Raji (cell line): ENCODE results near the gene C1QTNF2.

Experiments used
- POLR2A ChIP-seq: IDR thresholded peaks from 2 replicates; pipeline ENCODE4 v1.6.1; 2011; ENCODE audit warnings: low read depth, low read length, control low read depth; ENCODE audit not compliant: insufficient read depth

The C1QTNF2 gene

DNA sequence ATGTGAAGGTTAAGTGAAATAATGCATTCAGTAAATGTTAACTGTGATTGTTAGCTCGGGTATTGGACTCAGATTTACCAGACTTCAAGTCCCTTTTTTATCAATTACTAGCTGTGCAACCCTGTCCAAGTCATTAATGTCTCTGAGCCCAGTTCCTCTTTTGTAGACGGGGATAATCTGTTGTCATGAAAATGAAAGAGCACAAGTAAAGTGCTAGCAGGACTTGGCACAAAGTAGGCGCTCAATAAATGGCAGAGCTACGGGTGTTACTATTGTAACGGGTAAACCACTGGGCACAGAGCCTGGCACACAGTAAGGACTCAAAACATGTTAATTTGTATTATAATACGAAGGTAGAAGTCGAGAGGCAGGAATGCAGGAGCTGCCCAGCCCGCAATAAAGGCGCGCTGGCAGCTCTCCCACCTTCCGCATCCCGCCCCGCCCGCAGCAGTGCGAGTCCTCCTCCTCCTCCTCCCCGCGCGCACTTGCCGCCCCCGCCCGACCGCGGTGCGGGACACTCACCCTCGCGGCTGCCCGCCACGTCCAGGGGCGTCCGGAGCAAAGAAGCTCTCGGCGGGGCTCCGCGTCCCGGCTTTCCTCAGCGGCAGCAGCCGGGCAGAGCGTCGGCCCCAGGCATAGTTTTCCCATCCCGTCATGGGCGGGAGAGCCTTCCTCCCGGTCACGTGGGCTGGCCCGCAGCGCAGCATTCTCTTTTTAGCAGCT, at the start of gene C1QTNF2:
TSS of gene C1QTNF2 (minus strand) at position 637 of the 723 bp plus-strand sequence. CDS start 15,615 bp downstream, outside the sequence.
- TF ChIP-seq POLR2A: no peak

DNA sequence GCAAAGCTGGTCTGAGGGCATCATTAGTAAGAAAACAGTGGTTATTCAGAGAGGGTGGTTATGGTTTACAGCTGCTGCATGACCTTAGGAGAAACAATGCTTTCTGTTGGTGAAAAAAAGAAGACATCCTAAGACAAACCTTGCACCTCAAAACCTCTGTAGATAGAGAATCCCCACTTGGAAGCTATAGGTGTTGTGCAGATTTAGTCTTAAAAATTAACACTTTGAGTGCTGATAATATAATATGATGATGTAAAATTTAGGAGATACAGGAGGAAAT, 49.8 kb upstream of the C1QTNF2 start:
- TF ChIP-seq POLR2A: no peak

GRCh38 chr5:160419458-160420330, 49.3 kb upstream of the C1QTNF2 start:
- TF ChIP-seq POLR2A: peak; percentile 54

- TF ChIP-seq POLR2A: peak; percentile 63
Observed at GRCh38 chr5:160418561-160419457, 48.4 kb upstream of the C1QTNF2 start, which contains the start of gene SLU7. Gene SLU7, minus strand, starts transcription at chr5:160419081. Its CDS starts 3,787 bp downstream, at chr5:160415294.

GRCh38 chr5:160399402-160400353, 29.3 kb upstream of the C1QTNF2 start, which contains the start of gene FAM200C:
Gene FAM200C, minus strand, starts transcription at chr5:160400054. Its CDS starts 4,564 bp downstream, at chr5:160395490.
- peak; percentile 89 for TF ChIP-seq POLR2A

DNA sequence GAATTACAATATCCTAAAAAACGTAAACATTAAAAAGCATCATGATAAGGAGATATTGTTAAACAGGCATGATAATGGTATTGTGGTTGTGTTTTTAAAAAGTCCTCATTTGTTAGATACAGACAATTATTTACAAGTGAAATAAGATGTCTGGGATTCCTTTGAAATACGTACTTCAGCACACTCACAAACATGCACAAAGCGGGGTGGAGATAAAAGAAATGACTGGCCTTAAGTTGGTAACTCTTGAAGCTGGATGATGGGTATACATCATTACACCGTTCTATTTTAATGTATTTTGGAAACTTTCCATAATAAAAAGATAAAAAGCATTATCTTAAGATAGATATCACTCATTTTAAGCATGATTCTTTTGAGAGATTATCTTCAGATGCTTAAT, 28.4 kb upstream of the C1QTNF2 start:
- no peak for TF ChIP-seq POLR2A

DNA sequence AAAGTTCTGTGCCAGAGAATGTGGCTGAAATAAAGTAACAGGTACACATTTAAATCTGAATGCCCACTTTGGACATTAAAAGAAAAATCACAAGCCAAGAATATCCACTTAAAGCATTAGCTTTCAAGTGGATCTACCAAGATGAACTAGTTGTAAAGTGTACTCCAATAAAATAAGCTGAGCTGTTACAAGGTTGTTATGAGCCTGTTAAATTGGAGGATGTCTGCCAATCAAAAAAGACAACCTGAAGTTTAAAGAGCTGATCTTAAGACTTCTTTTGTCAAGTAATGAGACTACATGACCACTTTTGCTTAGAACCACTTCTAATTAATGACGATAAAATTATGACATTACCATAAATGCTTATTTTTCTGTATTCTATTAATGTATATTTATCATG, 27.1 kb upstream of the C1QTNF2 start:
- no peak for TF ChIP-seq POLR2A

DNA sequence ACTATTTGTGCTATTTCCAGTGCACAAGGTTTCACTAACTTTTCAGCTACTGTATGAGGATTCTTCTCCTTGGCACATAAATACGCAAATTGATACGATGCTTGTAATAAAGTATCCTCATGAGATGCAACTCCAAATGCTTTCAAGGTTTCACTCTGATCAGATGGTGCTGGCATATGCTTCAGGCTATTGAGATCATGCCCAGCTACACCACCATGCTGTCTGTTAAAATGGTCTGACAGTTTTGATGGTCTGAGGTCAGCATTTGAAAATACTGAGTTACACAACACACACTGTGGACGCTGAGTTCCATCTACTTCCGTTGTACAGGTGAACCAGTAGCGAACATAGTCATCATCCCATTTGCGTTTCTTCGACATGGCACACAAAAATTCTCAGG, 24.7 kb upstream of the C1QTNF2 start:
- no peak for TF ChIP-seq POLR2A

DNA sequence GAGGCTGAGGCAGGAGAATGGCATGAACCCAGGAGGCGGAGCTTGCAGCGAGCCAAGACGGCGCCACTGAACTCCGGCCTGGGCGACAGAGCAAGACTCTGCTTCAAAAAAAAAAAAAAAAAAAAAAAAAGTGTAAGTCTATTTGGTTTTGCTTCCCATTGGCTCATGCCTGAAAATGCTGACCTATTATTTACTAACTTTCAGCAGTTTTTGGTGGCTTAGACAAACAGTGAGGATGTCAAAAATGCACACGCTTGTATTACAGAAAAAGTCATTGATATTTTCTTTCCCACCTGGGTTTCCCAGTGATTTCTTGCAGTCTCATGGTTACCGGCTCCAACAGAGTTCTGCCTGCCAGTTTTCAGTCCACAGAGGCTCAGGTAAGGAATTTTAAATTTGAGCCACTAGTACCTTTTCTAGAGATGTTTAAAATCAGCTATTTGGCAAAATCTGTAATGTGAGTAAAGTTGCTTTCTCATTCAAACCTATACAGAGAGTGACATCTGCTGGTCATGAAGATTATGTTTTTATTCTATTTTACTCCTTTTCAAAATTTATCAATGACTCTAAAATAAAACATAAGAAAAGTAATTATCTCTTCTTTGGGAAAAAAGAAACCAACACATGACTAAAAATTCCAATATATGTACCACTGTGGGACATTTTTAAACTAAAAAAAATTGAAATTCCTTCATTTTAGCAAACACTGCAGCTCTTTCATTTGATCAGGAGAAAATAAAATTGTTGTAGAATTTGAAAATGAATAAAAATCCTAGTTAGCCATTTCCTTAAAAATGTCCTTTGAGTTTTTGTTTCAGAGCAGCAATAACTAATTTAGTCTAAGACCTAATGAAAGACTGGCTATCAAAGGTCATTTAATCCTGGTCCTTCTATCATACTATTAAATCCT, 20.6 kb upstream of the C1QTNF2 start:
- TF ChIP-seq POLR2A: no peak

DNA sequence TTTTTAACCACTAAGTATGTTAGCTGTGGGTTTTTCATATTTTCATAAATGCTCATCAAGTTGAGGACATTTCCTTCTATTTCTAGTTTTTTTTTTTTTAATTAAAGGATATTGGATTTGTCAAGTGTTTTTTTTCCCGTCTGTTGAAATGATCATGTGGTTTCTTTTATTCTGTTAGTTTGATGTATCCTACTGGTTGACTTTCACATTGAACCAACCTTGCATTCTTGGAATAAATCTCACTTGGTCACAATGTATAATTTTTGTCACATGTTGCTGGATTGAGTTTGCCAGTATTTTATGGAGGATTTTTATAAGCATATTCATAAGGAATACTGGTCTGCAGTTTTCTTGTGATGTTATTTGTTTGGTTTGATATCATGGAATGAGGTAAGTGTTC, 17.0 kb upstream of the C1QTNF2 start:
- TF ChIP-seq POLR2A: no peak

DNA sequence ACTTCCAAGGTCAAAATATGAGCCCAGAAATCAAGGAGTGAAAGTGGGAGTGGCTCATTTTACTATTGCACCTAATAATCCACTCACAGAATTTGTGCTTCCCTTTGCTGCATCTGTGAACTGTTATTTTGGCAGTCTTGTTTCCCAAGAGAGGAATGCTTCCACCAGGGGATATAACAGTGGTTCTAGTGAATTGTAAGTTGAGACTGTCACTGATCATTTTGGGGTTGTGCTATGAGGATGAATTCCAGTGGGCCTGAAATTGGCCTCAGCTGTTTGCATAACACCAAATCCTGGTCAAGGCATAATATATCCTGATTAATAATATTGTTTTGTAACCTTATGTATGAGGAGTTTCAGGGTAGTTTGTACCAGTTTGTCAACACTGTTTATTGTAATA, 15.1 kb upstream of the C1QTNF2 start:
- TF ChIP-seq POLR2A: no peak

- no peak for TF ChIP-seq POLR2A
Observed at GRCh38 chr5:160384681-160385080, 14.3 kb upstream of the C1QTNF2 start.

- no peak for TF ChIP-seq POLR2A
Observed at GRCh38 chr5:160382346-160382745, 11.9 kb upstream of the C1QTNF2 start.

GRCh38 chr5:160380041-160380440, 9.6 kb upstream of the C1QTNF2 start:
- TF ChIP-seq POLR2A: no peak

DNA sequence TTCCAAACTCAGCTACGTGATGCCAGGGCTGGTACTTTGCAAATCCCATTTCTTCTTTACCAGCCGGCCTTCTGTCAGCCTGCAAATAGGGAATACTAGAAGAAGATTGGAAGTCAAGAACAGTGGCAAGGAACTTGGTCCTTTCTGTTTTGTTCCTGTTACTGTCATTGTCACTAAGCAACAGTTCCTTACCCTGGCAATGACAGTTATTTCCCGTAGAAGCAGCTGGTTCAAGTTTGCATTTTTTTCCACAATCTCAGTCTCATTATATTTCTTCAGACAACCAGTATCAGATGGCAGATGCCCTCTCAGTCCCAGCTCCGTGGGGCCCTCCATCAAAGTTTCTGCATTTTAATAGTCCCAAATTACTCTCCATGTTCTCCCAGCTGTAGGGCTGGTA, 9.1 kb upstream of the C1QTNF2 start:
- no peak for TF ChIP-seq POLR2A
